ENCODE measurements around the gene VSIG10L.

VSIG10L gene

DNA sequence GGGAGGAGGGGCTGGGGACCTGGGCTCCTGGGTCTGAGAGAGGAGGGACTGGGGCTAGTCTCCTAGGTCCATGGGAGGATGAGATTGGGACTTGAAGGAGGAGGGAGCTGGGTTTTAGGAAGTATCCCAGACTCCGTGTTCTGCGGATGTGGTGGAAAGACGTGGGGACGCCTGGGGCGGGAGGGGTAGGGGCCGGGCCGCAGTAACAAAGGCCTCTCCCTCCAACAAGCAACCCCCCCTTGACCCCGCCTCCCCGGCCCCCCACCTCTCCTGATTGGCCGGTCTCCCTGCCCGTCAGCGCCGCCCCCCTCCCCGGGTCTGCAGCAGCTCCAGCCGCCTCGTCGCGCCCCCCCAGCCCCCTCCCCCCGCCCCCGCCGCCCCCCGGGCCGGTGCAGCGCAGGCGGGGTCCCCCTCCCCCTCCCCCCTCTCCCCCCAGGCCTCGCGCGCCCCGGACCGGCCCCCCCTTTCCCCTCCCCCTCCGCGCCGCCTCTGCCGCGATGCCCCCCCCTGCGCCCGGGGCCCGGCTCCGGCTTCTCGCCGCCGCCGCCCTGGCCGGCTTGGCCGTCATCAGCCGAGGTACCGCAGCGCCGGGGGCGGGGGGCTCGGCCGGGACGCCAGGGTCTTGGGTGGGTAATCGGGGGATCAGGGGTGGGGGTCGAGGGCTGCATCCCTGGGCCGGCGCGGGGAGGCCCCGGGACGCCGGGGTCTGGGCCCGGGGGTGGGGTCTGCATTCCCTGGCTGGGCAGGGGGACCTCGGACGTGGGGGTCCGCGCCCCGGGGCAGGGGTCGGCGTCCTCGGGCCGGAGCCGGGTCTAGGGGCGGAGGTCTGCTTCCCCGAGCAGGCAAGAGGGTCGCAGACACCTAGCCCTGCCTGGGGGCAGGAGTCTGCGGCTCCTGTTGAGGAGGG, 30.3 kb downstream of the VSIG10L start, which contains the start of gene IGLON5:
Gene IGLON5 (plus strand): TSS at position 294 of the 907 bp plus-strand sequence. CDS start 204 bp downstream, at position 498.
- no peak for DNase-seq

DNA sequence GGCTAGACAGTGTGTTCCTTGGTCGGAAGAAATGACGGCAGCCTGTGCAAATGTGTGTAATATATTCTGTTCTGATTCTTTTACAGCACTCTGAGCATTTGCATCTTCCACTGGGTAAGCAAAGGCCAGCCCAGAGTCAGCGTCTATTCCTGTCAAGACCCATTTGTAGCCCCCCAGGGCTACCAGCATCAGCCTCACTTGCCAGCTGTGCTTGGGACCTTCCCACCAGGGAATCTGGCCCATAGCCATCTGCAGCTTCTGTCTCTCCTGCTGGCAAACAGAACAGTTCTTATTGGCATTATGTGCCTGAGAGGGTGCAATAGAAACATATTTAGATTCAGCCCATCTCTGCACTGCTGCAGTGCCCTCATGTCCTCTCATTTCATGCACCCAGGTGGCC, 36.5 kb downstream of the VSIG10L start:
- no peak for DNase-seq

DNA sequence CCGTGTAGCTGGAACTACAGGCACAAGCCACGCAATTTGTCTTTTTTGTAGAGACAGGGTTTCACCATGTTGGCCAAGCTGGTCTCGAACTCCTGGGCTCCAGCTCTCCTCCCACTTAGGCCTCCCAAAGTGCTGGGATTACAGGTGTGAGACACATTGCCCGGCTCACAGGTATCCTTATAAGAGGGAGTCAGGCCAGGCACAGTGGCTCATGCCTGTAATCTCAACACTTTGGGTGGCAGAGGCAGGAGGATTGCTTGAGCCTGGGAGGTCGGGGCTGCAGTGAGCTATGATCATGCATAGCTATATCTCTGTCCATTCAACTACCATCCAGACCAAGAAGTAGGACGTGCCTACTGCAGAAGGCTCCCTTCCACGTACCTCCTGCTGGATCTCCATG, 40.7 kb downstream of the VSIG10L start:
- no peak for DNase-seq

DNA sequence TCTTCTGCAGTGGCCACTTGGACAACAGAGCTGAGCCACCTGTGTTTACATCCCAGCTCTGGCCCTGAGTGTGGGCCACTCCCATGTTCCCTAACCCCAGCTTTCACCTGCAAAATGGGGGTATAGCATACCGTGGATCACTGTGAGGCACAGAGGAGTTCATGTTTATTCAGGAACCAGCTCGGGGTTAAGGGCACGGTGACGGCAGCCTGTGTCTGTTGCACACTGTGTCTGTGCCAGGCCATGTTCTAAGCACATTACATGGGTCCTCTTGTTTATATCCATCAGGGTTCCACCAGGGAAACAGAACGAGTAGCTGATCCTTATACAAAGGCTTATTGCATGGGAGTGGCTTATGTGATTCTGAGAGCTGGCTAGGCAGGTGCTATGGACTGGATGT, 44.5 kb downstream of the VSIG10L start:
- DNase-seq, result no peak

DNA sequence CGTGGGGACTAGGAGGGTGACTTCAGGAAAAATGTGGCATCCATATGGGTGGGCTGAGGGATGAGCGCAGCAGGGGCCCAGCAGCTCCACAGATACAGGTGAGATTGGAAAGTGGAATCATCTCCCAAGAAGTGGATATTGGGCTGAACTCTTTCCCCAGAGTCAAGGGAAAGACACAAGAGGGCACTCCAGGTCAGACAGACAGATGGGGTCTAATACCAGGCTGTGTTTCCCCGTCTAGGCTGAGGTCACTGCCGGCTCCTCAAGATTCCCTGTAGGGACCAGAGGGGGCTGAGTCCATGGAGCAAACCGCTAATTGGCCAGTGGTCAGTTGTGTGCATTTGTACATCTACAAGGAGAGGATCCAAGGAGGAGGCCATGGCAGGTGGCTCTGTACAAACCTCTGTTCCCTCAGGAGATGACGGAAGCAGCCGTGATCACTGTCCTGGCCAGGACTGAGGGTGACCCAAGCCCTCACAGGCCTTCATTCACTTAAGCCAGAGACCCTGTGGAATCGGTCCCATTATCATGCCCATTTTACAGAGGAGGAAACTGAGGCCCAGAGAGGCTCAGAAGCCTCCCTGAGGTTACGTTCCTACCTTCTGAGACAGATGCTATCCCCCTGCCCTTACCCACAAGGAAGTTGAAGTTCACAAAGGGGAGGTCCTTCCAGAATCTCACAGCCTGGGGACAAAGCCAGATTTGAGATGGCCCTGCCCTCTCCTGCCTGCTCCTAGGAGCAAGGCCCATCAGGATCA, 45.4 kb downstream of the VSIG10L start:
- DNase-seq, result no peak

DNA sequence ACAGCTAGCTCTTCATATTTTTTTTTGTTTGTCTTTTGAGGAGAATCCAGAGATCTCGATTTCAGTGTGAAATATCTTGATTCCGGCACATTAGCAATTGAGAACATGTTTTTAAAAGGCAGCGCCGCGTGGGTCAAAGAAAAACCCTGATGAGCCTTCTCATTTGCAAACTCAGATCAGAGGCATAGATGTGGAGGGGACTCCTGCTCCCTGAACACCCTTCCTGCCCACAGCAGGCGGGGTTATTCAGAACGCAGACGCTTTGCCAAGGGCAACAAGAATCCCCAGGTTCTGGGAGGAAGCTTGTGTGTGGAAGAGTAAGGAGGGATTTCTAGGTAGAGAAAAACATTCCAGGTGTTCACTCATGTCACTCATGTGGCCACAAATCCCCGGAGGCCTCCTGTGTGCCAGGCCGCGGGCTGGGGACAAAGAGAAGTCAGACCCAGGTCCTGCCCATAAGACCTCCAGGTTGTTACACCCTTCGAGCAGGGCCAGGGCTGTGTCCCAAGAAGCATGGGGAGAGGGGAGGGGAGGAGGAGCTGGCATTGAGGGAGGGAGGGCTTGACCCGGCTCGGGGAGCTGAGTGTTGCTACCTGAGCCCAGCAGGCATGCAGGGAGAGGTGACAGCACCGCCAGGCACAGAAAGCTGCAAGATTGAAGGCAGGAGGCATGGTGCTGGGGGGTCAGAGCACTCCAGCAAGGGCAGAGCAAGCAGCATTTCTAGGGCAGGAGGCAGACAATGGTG, 46.4 kb downstream of the VSIG10L start:
- DNase-seq, result no peak

DNA sequence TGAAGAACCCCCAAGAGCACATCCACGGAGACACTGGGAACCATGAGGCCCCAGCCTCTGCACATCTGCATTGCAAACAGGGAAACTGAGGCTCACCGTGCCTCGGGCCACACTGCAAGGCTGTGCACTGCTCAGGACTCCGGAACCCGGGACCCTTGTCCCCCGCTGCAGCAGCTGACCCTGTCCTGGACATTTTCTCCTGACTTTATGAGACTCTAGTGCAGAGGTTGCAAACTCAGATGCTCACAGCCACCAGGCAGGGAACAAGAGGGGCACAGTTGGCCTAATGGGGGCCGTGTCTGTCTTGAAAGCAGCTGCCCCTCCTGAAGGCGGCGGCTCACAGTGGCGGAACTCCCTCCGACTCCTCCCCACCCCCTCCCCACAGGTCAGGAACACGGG, 47.0 kb downstream of the VSIG10L start:
- no peak for DNase-seq

DNA sequence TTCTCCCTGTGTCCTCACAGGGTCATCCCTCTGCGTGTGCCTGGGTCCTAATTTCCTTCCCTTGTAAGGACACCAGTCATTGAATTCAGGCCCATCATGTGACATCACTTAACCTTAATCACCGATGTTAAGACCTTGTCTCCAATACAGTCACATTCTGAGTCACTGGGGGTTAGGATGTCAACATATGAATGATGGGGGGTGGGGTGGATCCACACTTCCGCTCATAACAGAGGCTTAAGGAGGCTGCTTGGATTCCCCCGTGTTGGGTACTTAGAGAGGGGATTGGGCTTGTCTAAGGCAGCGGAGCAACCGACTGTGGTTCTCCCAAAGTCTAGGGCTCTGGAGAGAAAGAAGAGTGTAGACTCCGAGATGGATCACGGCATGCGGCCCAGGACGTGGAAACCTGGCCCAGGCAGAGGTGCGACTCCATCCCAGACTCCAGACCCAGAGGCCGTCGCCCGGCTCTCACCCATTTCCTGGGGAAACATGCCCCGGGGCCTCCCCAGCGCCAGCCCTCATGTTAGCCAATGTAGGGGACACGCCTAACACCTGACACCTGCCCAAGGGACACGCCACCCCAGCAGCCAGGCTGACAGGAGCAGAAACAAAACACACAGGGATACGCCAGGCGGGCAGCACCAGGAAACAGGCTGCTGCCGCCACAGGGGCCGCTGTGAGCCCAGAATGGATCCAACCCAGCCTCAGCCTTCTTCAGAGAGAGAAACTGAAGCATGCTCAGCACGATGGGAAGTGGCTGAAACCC, 47.5 kb downstream of the VSIG10L start:
- DNase-seq, result no peak

DNA sequence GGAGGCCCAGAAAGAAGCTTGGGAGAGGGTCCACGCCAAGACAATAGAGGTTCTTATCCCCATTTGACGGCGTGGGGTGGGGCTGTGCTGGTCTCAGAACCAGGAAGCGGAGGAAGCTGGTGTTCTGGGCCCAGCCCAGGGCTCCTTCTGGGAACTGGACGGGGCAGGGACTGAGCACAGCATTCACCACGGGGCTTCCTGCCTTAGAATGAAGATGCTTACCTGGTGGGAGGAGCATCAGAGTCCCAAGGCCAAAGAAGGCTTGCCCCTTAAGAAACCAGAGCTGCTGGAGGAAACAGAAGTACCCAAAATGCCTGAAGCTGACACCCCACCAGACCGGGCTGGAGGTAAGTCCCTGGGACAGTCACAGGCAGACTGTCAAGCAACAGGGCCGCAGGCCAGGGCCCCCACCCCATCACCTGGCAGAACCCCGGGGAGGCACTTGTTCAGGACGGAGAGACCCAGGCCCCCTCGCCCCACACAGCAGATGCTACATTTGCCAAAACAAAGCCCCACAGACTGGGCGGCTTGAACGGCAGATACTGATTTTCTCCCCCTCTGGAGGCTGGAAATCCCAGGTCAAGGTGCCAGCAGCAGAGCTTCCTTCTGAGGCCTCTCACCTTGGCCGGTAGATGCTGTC, 48.2 kb downstream of the VSIG10L start:
- DNase-seq, result no peak

DNA sequence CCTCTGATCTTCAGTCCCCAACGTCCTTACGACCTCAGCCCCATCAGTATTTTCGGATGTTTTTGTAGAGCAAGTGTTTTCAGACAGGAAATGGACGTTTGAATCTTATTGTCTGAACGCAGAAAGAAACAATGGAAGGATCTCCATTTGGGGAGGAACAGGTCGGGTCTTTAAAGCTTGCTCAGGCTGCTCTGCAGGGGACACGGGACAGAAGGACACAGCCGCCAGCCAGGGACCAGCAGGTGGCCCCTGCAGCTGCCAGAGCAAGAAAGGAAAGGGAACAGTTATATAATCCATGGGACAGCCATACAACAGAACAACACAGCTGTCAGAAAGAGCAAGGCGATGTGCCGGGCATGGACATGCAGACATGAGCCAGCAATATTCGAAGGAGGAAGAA, 49.0 kb downstream of the VSIG10L start:
- no peak for DNase-seq

DNA sequence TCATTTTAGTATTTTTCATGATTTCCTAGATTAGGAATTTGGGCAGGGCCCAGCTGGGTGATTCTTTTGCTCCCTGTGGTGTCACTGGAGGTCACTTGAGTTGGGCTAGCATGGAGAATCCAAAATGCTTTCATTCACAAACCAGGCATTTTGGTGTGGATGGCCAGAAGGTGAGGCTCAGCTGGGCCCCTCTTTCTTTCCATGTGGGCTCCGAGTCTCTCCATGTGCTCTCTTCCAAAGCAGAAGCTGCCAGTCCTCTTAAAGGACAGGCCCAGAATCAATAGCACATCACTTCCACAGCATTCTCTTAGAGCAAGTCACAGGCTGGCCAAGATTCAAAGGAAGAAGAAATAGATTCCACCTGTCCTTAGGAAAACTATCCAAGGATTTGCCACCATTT, 52.3 kb downstream of the VSIG10L start:
- no peak for DNase-seq

DNA sequence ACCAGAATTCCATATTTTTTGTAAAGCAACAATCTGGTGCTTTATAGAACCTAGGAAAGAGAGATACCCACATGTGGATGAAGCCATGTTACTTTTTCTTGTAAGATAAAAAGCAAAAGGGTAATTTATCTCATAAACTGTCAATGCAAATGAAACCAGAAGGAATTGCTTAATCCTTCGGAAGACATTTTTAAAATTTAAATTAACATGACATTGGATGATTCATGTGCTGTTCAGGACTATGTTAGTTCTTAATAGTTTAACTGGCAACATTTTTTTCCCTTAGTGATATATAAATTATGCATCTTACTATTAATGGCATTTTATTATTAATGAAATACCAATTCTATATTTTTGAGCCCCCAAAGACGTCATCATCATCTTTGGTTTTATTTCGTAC, 56.3 kb downstream of the VSIG10L start:
- no peak for DNase-seq

DNA sequence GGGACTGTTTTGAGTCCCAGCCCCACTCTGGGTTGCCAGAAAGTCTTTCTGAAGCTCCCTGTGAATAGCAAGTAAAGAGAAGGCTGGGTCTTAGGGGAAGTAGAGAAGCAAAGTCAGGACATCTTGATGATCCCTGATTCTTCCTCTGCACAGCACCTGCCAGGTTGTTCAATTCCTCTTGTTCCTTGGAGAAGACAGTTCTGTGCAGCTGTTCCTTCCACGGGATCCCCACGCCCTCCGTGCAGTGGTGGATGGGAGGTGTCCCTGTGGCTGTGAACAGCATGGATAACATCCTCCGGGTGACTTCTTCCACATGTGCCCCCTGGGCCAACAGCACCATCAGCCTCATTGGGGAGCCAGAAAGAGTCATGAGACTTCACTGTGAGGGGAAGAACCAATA, 59.6 kb downstream of the VSIG10L start:
- DNase-seq, result no peak

Data from NCI-H146 (cell line).